Activated naive CD8-positive, alpha-beta T cell treated with anti-CD3 and anti-CD28 coated beads, Interleukin-2, amount 50 U/mL, for 16 hours (primary cell): Measurements from ENCODE around the gene TAOK1.

ENCODE experiments used
- DNase-seq: peaks from one replicate; pipeline ENCODE4 v3.0.0-alpha.2; 2020; ENCODE audit warnings: low read depth, low spot score

TAOK1 gene

GRCh38 chr17:29570521-29570920 is 180.4 kb downstream of the TAOK1 start:
- no peak for DNase-seq

GRCh38 chr17:29571486-29571882 is 181.3 kb downstream of the TAOK1 start:
- DNase-seq, result no peak

GRCh38 chr17:29571883-29572681 is 181.9 kb downstream of the TAOK1 start:
- no peak for DNase-seq

- DNase-seq, result no peak
These were observed 182.8 kb downstream of the TAOK1 start for GRCh38 chr17:29572691-29573557.

GRCh38 chr17:29573558-29573869 is 183.4 kb downstream of the TAOK1 start:
- DNase-seq, result no peak

GRCh38 chr17:29573871-29574731 is 183.9 kb downstream of the TAOK1 start:
- DNase-seq, result no peak

GRCh38 chr17:29574732-29575510 is 184.8 kb downstream of the TAOK1 start:
- DNase-seq, result no peak

- no peak for DNase-seq
These were observed 185.5 kb downstream of the TAOK1 start for GRCh38 chr17:29575511-29576213.

- no peak for DNase-seq
These were observed 186.2 kb downstream of the TAOK1 start for GRCh38 chr17:29576214-29577000.

GRCh38 chr17:29577001-29577370 is 186.8 kb downstream of the TAOK1 start:
- no peak for DNase-seq

- no peak for DNase-seq
These were observed 187.4 kb downstream of the TAOK1 start for GRCh38 chr17:29577385-29578211.

GRCh38 chr17:29578626-29579485 is 188.7 kb downstream of the TAOK1 start:
- DNase-seq, result no peak

GRCh38 chr17:29579866-29580771 is 190.0 kb downstream of the TAOK1 start:
- DNase-seq, result peak; percentile 84

GRCh38 chr17:29581583-29582253 is 191.6 kb downstream of the TAOK1 start:
- DNase-seq, result no peak

- no peak for DNase-seq
These were observed 192.1 kb downstream of the TAOK1 start for GRCh38 chr17:29582254-29582765.

- no peak for DNase-seq
These were observed 192.6 kb downstream of the TAOK1 start for GRCh38 chr17:29582772-29583171.
